SK-N-SH treated with all-trans-retinoic acid at 6 μM for 48 hours (cell line): ENCODE results near the gene SLC6A7.

Source experiments
- ATAC-seq: fragments of 200-7000 bp; cut with Tn5 transposase; 3 replicates; pipeline ENCODE4 v1.9.1; 2020; ENCODE audit warnings: mild to moderate bottlenecking, moderate library complexity
- ARNTL ChIP-seq: fragments of 450-650 bp; formaldehyde crosslinking; IDR thresholded peaks from 2 replicates; pipeline ENCODE4 v1.5.0; 2020; ENCODE audit warnings: low read depth, mild to moderate bottlenecking, moderate library complexity, borderline replicate concordance
- BACH2 ChIP-seq: fragments of 250-450 bp; sonication (Bioruptor Pico); IDR thresholded peaks from 2 replicates; pipeline ENCODE4 v1.9.0; 2021; ENCODE audit warnings: mild to moderate bottlenecking, borderline replicate concordance
- CSDC2 ChIP-seq: fragments of 250-450 bp; sonication (Bioruptor Pico); IDR thresholded peaks from 2 replicates; pipeline ENCODE4 v1.5.0; 2020; ENCODE audit warnings: mild to moderate bottlenecking, moderate library complexity
- CSRNP3 ChIP-seq: fragments of 250-450 bp; sonication (Bioruptor Pico); IDR thresholded peaks from 2 replicates; pipeline ENCODE4 v1.5.1; 2021; ENCODE audit warnings: mild to moderate bottlenecking, moderate library complexity
- ESRRG ChIP-seq: fragments of 250-450 bp; sonication (Bioruptor Pico); IDR thresholded peaks from 2 replicates; pipeline ENCODE4 v1.6.1; 2021; ENCODE audit warnings: mild to moderate bottlenecking
- ISL1 ChIP-seq: fragments of 250-450 bp; sonication (Bioruptor Pico); IDR thresholded peaks from 2 replicates; pipeline ENCODE4 v2.1.2; 2022; ENCODE audit warnings: mild to moderate bottlenecking, moderate library complexity
- PATZ1 ChIP-seq: fragments of 250-450 bp; sonication (Bioruptor Pico); IDR thresholded peaks from 2 replicates; pipeline ENCODE4 v1.8.0; 2020; ENCODE audit warnings: mild to moderate bottlenecking, moderate library complexity, borderline replicate concordance
- PPARA ChIP-seq: fragments of 250-450 bp; sonication (Bioruptor Pico); IDR thresholded peaks from 2 replicates; pipeline ENCODE4 v1.5.0; 2020; ENCODE audit warnings: mild to moderate bottlenecking, borderline replicate concordance
- RARB ChIP-seq: fragments of 250-450 bp; sonication (Bioruptor Pico); IDR thresholded peaks from 2 replicates; pipeline ENCODE4 v1.8.0; 2021; ENCODE audit warnings: mild to moderate bottlenecking, moderate library complexity
- SNAI2 ChIP-seq: fragments of 250-450 bp; sonication (Bioruptor Pico); IDR thresholded peaks from 2 replicates; pipeline ENCODE4 v1.5.0; 2020; ENCODE audit warnings: mild to moderate bottlenecking, moderate library complexity
- TCF4 ChIP-seq: fragments of 250-450 bp; sonication (Bioruptor Pico); IDR thresholded peaks from 2 replicates; pipeline ENCODE4 v1.8.0; 2021; ENCODE audit warnings: mild to moderate bottlenecking, moderate library complexity, borderline replicate concordance
- ZC3H10 ChIP-seq: fragments of 250-450 bp; sonication (Bioruptor Pico); IDR thresholded peaks from 2 replicates; pipeline ENCODE4 v1.5.1; 2021; ENCODE audit warnings: mild to moderate bottlenecking, moderate library complexity
- ZFP3 ChIP-seq: fragments of 250-450 bp; sonication (Bioruptor Pico); IDR thresholded peaks from 2 replicates; pipeline ENCODE4 v1.5.0; 2020; ENCODE audit warnings: mild to moderate bottlenecking, moderate library complexity
- ZFP30 ChIP-seq: fragments of 450-650 bp; formaldehyde crosslinking; IDR thresholded peaks from 2 replicates; pipeline ENCODE4 v1.5.0; 2022; ENCODE audit warnings: mild to moderate bottlenecking, moderate library complexity
- ZNF70 ChIP-seq: fragments of 450-650 bp; formaldehyde crosslinking; IDR thresholded peaks from 2 replicates; pipeline ENCODE4 v1.5.0; 2020; ENCODE audit warnings: mild to moderate bottlenecking, moderate library complexity
- ZNF8 ChIP-seq: fragments of 450-650 bp; formaldehyde crosslinking; IDR thresholded peaks from 2 replicates; pipeline ENCODE4 v1.5.0; 2020; ENCODE audit warnings: mild to moderate bottlenecking, moderate library complexity
- TF ChIP-seq, protein P1 (sequence below): fragments of 250-450 bp; sonication (Bioruptor Pico); IDR thresholded peaks from 2 replicates; pipeline ENCODE4 v1.5.0; 2020; ENCODE audit warnings: mild to moderate bottlenecking, moderate library complexity

Gene SLC6A7

GRCh38 chr5:150239794-150240122 is 49.9 kb downstream of the SLC6A7 start (continued):
- TF ChIP-seq, protein P1, sequence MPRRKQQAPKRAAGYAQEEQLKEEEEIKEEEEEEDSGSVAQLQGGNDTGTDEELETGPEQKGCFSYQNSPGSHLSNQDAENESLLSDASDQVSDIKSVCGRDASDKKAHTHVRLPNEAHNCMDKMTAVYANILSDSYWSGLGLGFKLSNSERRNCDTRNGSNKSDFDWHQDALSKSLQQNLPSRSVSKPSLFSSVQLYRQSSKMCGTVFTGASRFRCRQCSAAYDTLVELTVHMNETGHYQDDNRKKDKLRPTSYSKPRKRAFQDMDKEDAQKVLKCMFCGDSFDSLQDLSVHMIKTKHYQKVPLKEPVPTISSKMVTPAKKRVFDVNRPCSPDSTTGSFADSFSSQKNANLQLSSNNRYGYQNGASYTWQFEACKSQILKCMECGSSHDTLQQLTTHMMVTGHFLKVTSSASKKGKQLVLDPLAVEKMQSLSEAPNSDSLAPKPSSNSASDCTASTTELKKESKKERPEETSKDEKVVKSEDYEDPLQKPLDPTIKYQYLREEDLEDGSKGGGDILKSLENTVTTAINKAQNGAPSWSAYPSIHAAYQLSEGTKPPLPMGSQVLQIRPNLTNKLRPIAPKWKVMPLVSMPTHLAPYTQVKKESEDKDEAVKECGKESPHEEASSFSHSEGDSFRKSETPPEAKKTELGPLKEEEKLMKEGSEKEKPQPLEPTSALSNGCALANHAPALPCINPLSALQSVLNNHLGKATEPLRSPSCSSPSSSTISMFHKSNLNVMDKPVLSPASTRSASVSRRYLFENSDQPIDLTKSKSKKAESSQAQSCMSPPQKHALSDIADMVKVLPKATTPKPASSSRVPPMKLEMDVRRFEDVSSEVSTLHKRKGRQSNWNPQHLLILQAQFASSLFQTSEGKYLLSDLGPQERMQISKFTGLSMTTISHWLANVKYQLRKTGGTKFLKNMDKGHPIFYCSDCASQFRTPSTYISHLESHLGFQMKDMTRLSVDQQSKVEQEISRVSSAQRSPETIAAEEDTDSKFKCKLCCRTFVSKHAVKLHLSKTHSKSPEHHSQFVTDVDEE (CRISPR knock-in tag) = no peak
- TF ChIP-seq ISL1 (CRISPR knock-in tag) (no peak), ZNF70 (CRISPR knock-in tag) (no peak), ZNF8 (CRISPR knock-in tag) (no peak), PPARA (CRISPR knock-in tag) (no peak)

- no peak for ATAC-seq
- TF ChIP-seq SNAI2 (CRISPR knock-in tag) (no peak), ZC3H10 (CRISPR knock-in tag) (no peak), ESRRG (CRISPR knock-in tag) (no peak), ZFP3 (CRISPR knock-in tag) (no peak)
- TF ChIP-seq, all 23 proteins: peak for 0
Measured at GRCh38 chr5:150241298-150242160, 51.7 kb downstream of the SLC6A7 start.

DNA sequence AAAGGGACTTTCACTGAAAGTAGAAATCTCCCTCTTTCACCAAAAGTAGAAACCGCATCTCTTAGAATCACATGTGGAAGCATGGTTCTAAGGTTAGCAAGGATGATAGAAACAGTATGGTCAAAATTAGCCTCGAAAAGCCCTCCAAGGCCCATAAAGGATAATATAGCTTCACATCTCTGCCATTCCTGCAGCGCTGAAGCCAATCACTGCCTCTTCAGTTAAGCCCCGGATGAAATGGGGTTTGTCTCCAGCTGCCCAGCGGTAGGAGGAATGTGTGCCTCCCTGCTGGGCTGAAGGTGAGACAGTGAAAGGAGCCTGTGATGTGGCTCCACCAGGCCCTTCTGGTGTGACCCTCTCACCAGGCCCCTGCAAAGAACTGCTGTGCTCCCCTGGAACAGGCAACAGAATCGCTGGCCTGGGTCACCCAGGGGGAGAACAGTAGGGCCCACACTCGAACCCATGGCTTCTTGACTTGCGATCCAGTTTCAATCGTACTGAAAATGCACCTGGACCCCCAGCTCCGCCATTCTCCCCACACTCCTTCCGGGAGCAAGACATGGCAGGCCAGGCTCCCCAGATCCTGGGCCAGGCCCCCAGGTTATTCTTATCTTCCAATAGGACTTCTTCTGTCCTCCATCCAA is 52.5 kb downstream of the SLC6A7 start:
- ATAC-seq = no peak
- TF ChIP-seq PATZ1 (CRISPR knock-in tag) (no peak), ZFP3 (CRISPR knock-in tag) (no peak), RARB (CRISPR knock-in tag) (no peak)

DNA sequence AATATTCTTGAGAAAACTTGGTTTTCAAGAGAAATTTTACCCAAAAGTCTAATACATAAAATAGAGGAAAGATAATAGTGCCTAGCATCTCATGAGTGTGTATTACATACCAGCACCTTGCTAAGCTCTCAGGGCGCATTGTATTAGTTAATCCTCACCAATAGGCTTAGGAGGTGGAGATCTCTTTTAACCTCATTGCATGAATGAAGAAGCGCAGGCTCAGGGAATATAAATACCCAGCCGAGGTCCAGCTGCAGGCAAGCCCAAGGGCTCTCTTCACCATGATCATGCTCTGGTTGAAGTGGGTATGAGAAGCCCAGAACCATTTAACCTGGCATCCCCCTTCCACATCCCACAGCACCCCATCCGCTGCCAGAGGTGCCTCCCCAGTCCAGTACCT is 53.7 kb downstream of the SLC6A7 start:
- TF ChIP-seq ISL1 (CRISPR knock-in tag) (no peak), ARNTL (no peak), PATZ1 (CRISPR knock-in tag) (no peak), BACH2 (CRISPR knock-in tag) (no peak)
- no peak for ATAC-seq

- no peak for TF ChIP-seq TCF4 (CRISPR knock-in tag)
- TF ChIP-seq ZFP3 (CRISPR knock-in tag) = no peak
- no peak for TF ChIP-seq PATZ1 (CRISPR knock-in tag)
- no peak for TF ChIP-seq RARB (CRISPR knock-in tag)
- TF ChIP-seq, protein P1 (CRISPR knock-in tag) = no peak
- TF ChIP-seq SNAI2 (CRISPR knock-in tag) = no peak
- no peak for TF ChIP-seq CSDC2 (CRISPR knock-in tag)
- no peak for TF ChIP-seq ISL1 (CRISPR knock-in tag)
- TF ChIP-seq ZNF70 (CRISPR knock-in tag) = no peak
- no peak for TF ChIP-seq ZFP30 (CRISPR knock-in tag)
- TF ChIP-seq ZC3H10 (CRISPR knock-in tag) = no peak
- no peak for TF ChIP-seq CSRNP3 (CRISPR knock-in tag)
- no peak for ATAC-seq
Measured at GRCh38 chr5:150244209-150244608, 54.3 kb downstream of the SLC6A7 start.
